ENCODE data around the gene ASIC2.

ASIC2 gene

GRCh38 chr17:33292981-33293867, at the start of gene ASIC2:
Gene ASIC2, minus strand, starts transcription at chr17:33293295.
- no peak for DNase-seq (ENCODE audit: low spot score)

GRCh38 chr17:33342025-33342424, 48.9 kb upstream of the ASIC2 start:
- no peak for DNase-seq (ENCODE audit: low spot score)

GRCh38 chr17:33338242-33338641, 45.1 kb upstream of the ASIC2 start:
- DNase-seq (ENCODE audit: low spot score) = no peak

GRCh38 chr17:33335491-33336173, 42.5 kb upstream of the ASIC2 start:
- DNase-seq (ENCODE audit: low spot score) = no peak

GRCh38 chr17:33334703-33335102, 41.6 kb upstream of the ASIC2 start:
- no peak for DNase-seq (ENCODE audit: low spot score)

GRCh38 chr17:33330877-33331276, 37.8 kb upstream of the ASIC2 start:
- DNase-seq (ENCODE audit: low spot score) = no peak

GRCh38 chr17:33328129-33328528, 35.0 kb upstream of the ASIC2 start:
- no peak for DNase-seq (ENCODE audit: low spot score)

GRCh38 chr17:33324736-33325135, 31.6 kb upstream of the ASIC2 start:
- no peak for DNase-seq (ENCODE audit: low spot score)

- DNase-seq (ENCODE audit: low spot score) = no peak
Observed at GRCh38 chr17:33322063-33322462, 29.0 kb upstream of the ASIC2 start.

- no peak for DNase-seq (ENCODE audit: low spot score)
Observed at GRCh38 chr17:33318241-33318640, 25.1 kb upstream of the ASIC2 start.

- DNase-seq (ENCODE audit: low spot score) = no peak
Observed at GRCh38 chr17:33316746-33317145, 23.7 kb upstream of the ASIC2 start.

GRCh38 chr17:33310296-33310695, 17.2 kb upstream of the ASIC2 start:
- no peak for DNase-seq (ENCODE audit: low spot score)

- no peak for DNase-seq (ENCODE audit: low spot score)
Observed at GRCh38 chr17:33303254-33303653, 10.2 kb upstream of the ASIC2 start.

GRCh38 chr17:33302394-33302793, 9.3 kb upstream of the ASIC2 start:
- DNase-seq (ENCODE audit: low spot score) = no peak

- DNase-seq (ENCODE audit: low spot score) = no peak
Observed at GRCh38 chr17:33300241-33300640, 7.1 kb upstream of the ASIC2 start.

GRCh38 chr17:33299115-33299514, 6.0 kb upstream of the ASIC2 start:
- DNase-seq (ENCODE audit: low spot score) = peak; percentile 13

GRCh38 chr17:33297643-33298042, 4.5 kb upstream of the ASIC2 start:
- no peak for DNase-seq (ENCODE audit: low spot score)

- DNase-seq (ENCODE audit: low spot score) = no peak
Observed at GRCh38 chr17:33294994-33295393, 1.9 kb upstream of the ASIC2 start.

GRCh38 chr17:33292201-33292980, 704 bp downstream of the ASIC2 start:
- no peak for DNase-seq (ENCODE audit: low spot score)

- no peak for DNase-seq (ENCODE audit: low spot score)
Observed at GRCh38 chr17:33291248-33292200, 1.6 kb downstream of the ASIC2 start.

GRCh38 chr17:33290253-33290652, 2.8 kb downstream of the ASIC2 start:
- DNase-seq (ENCODE audit: low spot score) = no peak

Data from HuH-7 (cell line).